Activated T-helper 1 cell treated with anti-CD3 and anti-CD28 coated beads, Interleukin-12 subunit alpha, Interleukin-12 subunit beta, Interleukin-2, Interleukin-4 antibody, amounts not matched to agents 30 ng/mL and 10 ng/mL and 1 ng/mL, durations not matched to agents 14 hours and 24 hours and 36 hours (primary cell): ENCODE measurements around the gene CX3CL1. TPM values are rescaled to one million over a fixed set of nuclear protein-coding genes. Genes with fewer than 3 reads are reported as not detected.
"Not testable (repeated sequence)": the region's sequence is repeated elsewhere in the genome, so short reads cannot be mapped to it uniquely, and the experiment has no call there.

Experiments
- DNase-seq: peaks from one replicate; pipeline ENCODE4 v3.0.0; 2021; ENCODE audit warnings: low spot score
- H3K27ac Mint-ChIP-seq: one replicate; pipeline ENCODE4 v1.8.0; 2021; ENCODE audit warnings: mild to moderate bottlenecking, mixed read lengths
- H3K27me3 Mint-ChIP-seq: one replicate; pipeline ENCODE4 v1.8.0; 2022; ENCODE audit warnings: mild to moderate bottlenecking, moderate library complexity, mixed read lengths; ENCODE audit not compliant: insufficient read depth
- H3K36me3 Mint-ChIP-seq: one replicate; pipeline ENCODE4 v1.8.0; 2021; ENCODE audit warnings: low read depth, mixed read lengths
- H3K4me1 Mint-ChIP-seq: one replicate; pipeline ENCODE4 v1.8.0; 2021; ENCODE audit warnings: low read depth, mixed read lengths
- H3K4me3 Mint-ChIP-seq: one replicate; pipeline ENCODE4 v1.8.0; 2021; ENCODE audit warnings: mild to moderate bottlenecking, moderate library complexity, mixed read lengths
- H3K9me3 Mint-ChIP-seq: one replicate; pipeline ENCODE4 v1.8.0; 2021; ENCODE audit warnings: mixed read lengths
- intact Hi-C: fragments of 100-400 bp; cut with micrococcal nuclease; formaldehyde crosslinking; loops from one replicate; pipeline ENCODE4 v1.15.1; 2024
- total RNA-seq: library from RNA; stranded (reverse); gene quantifications from 2 replicates; pipeline ENCODE4 v1.2.3, GENCODE V29; 2022

The CX3CL1 gene
- total RNA-seq, result not detected in 2 replicates

- Mint-ChIP-seq H3K27me3 (no peaks in the 10 kb centered on the region), H3K9me3 (no peaks in the 10 kb centered on the region), H3K36me3 (no peaks in the 10 kb centered on the region), H3K4me3 (no peak within 1 kb of the TSS), H3K4me1 (peaks cover 11% of the 10 kb centered on the region), H3K27ac (no peak within 1 kb of the TSS)
- intact Hi-C loops, result no loop called here
- DNase-seq, result no peak
Observed at GRCh38 chr16:57372372-57373116, at the start of gene CX3CL1. Gene CX3CL1 (plus strand): TSS chr16:57372490. CDS start chr16:57372569, 79 bp downstream.

DNA sequence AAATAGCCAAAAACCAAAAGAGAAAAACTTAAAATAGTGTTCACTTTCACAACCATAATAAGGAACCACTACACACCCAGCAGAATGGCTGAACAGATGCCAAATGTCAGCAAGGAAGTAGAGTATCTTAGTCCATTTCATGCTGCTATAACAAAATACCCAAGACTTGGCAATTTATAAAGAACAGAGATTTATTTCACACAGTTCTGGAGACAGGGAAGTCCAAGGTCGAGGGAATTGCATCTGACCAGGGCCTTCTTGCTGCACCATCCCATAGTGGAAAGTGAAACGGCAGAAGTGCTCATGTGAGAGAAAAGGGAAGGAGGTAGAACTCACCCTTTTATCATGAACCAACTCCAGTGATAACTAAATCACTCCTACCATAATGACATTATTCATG lies 47.5 kb upstream of the CX3CL1 start:
- no peaks in the 10 kb centered on the region for H3K27me3 Mint-ChIP-seq
- H3K4me3 Mint-ChIP-seq, result no peak overlapping the region
- no peak overlapping the region for H3K27ac Mint-ChIP-seq
- no peaks in the 10 kb centered on the region for H3K36me3 Mint-ChIP-seq
- no peaks in the 10 kb centered on the region for H3K4me1 Mint-ChIP-seq
- intact Hi-C loops, result no loop called here
- H3K9me3 Mint-ChIP-seq, result no peaks in the 10 kb centered on the region
- DNase-seq, result no peak

GRCh38 chr16:57325458-57325857 lies 46.8 kb upstream of the CX3CL1 start:
- Mint-ChIP-seq H3K4me1 (no peaks in the 10 kb centered on the region), H3K9me3 (no peaks in the 10 kb centered on the region), H3K27ac (no peak overlapping the region), H3K27me3 (no peaks in the 10 kb centered on the region), H3K36me3 (no peaks in the 10 kb centered on the region), H3K4me3 (no peak overlapping the region)
- intact Hi-C loops, result no loop called here
- no peak for DNase-seq

DNA sequence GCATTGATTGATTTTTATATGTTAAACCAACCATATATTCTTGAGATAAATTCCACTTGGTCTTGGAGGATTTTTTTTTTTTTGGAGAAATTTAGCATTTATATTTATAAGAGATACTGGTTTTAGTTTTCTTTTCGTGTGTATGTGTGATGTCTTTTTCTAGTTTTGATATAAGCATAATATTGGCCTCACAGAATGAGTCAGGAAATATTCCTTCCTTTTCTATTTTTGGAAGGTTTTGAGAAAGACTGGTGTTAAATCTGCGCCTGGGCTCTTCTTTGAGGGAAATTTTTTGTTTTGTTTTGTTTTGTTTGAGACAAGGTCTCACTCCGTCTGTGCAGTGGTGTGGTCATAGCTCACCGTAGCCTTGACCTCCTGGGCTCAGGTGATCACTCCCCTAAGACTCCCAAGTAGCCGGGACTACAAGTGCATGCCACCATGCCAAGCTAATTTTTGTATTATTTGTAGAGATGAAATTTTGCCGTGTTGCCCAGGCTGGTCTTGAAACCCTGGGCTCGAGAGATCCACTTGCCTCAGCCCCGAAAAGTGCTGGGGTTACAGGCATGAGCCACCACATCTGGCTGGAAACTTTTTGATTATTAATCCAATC lies 42.5 kb upstream of the CX3CL1 start:
- Mint-ChIP-seq H3K4me1 (no peaks in the 10 kb centered on the region), H3K27ac (no peak overlapping the region), H3K36me3 (no peaks in the 10 kb centered on the region), H3K9me3 (no peaks in the 10 kb centered on the region), H3K27me3 (peaks cover 15% of the 10 kb centered on the region), H3K4me3 (no peak overlapping the region)
- DNase-seq, result no peak
- intact Hi-C loops, result no loop called here

- Mint-ChIP-seq H3K9me3 (no peaks in the 10 kb centered on the region), H3K4me3 (no peak overlapping the region), H3K27ac (no peak overlapping the region), H3K4me1 (no peaks in the 10 kb centered on the region), H3K36me3 (no peaks in the 10 kb centered on the region), H3K27me3 (peaks cover 22% of the 10 kb centered on the region)
- intact Hi-C loops, result no loop called here
- no peak for DNase-seq
Observed at GRCh38 chr16:57331355-57331754, 40.9 kb upstream of the CX3CL1 start.

GRCh38 chr16:57333402-57333801 lies 38.9 kb upstream of the CX3CL1 start:
- Mint-ChIP-seq H3K36me3 (no peaks in the 10 kb centered on the region), H3K9me3 (no peaks in the 10 kb centered on the region), H3K27me3 (peaks cover 23% of the 10 kb centered on the region), H3K27ac (no peak overlapping the region), H3K4me3 (no peak overlapping the region), H3K4me1 (no peaks in the 10 kb centered on the region)
- intact Hi-C loops, result no loop called here
- DNase-seq, result no peak

DNA sequence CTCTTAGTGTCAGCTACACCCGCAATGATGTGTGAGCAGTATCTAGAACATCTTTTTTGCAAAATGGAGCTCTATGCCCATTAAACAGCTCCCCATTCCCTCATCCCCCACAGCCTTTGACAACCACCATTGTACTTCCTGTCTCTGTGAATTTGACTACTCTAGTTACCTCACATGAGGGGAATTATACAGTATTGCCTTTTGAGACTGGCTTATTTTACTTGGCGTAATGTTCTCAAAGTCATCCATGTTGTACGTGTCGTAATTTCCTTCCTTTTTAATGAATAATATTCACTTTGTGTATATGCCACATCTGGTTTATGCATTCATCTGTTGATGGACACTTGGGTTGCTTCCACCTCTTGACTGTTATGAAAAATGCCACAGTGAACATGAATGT lies 36.9 kb upstream of the CX3CL1 start:
- Mint-ChIP-seq H3K4me1 (peaks cover 15% of the 10 kb centered on the region), H3K27me3 (peaks cover 30% of the 10 kb centered on the region), H3K36me3 (no peaks in the 10 kb centered on the region), H3K9me3 (no peaks in the 10 kb centered on the region), H3K27ac (no peak overlapping the region), H3K4me3 (no peak overlapping the region)
- DNase-seq, result no peak
- intact Hi-C loops, result no loop called here

GRCh38 chr16:57341062-57341440 lies 31.2 kb upstream of the CX3CL1 start:
- Mint-ChIP-seq H3K9me3 (no peaks in the 10 kb centered on the region), H3K36me3 (no peaks in the 10 kb centered on the region), H3K27me3 (peaks cover 11% of the 10 kb centered on the region), H3K27ac (no peak overlapping the region), H3K4me3 (no peak overlapping the region), H3K4me1 (peaks cover 15% of the 10 kb centered on the region)
- DNase-seq, result no peak
- intact Hi-C loops, result no loop called here

- H3K36me3 Mint-ChIP-seq, result no peaks in the 10 kb centered on the region
- peaks cover 14% of the 10 kb centered on the region for H3K27me3 Mint-ChIP-seq
- H3K9me3 Mint-ChIP-seq, result no peaks in the 10 kb centered on the region
- DNase-seq, result no peak
- H3K4me3 Mint-ChIP-seq, result no peak overlapping the region
- no peak overlapping the region for H3K27ac Mint-ChIP-seq
- peaks cover 15% of the 10 kb centered on the region for H3K4me1 Mint-ChIP-seq
- intact Hi-C loops, result no loop called here
Observed at GRCh38 chr16:57341441-57342303, 30.6 kb upstream of the CX3CL1 start.

- intact Hi-C loops, H3K36me3 Mint-ChIP-seq, H3K4me3 Mint-ChIP-seq, H3K9me3 Mint-ChIP-seq, DNase-seq, H3K27ac Mint-ChIP-seq: not testable (repeated sequence)
- Mint-ChIP-seq H3K27me3 (peaks cover 22% of the 10 kb centered on the region), H3K4me1 (peaks cover 15% of the 10 kb centered on the region)
Observed at GRCh38 chr16:57342606-57343005, 29.7 kb upstream of the CX3CL1 start.

GRCh38 chr16:57343221-57343620 lies 29.1 kb upstream of the CX3CL1 start:
- H3K4me3 Mint-ChIP-seq, result no peak overlapping the region
- DNase-seq, result no peak
- H3K36me3 Mint-ChIP-seq, result no peaks in the 10 kb centered on the region
- no peaks in the 10 kb centered on the region for H3K9me3 Mint-ChIP-seq
- no peak overlapping the region for H3K27ac Mint-ChIP-seq
- H3K4me1 Mint-ChIP-seq, result peaks cover 15% of the 10 kb centered on the region
- H3K27me3 Mint-ChIP-seq, result peaks cover 25% of the 10 kb centered on the region
- intact Hi-C loops, result no loop called here

DNA sequence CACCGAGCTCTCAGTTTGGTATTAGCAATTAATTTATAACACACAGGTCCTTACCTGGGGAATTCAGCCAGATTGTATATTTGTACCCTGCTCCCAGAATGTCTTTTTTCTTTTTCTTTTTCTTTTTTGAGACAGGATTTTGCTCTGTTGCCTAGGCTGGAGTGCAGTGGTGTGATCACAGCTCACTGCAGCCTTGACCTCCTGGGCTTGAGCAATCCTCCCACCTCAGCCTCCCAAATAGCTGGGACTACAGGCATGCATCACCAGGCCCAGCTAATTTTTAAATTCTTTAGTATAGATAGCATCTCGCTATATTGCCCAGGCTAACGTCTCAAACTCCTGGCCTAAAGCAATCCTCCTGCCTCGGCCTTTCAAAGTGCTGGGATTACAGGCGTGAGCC lies 28.2 kb upstream of the CX3CL1 start:
- H3K4me1 Mint-ChIP-seq, H3K9me3 Mint-ChIP-seq, H3K27ac Mint-ChIP-seq, H3K36me3 Mint-ChIP-seq, intact Hi-C loops, DNase-seq, H3K4me3 Mint-ChIP-seq: not testable (repeated sequence)
- H3K27me3 Mint-ChIP-seq, result peaks cover 27% of the 10 kb centered on the region

GRCh38 chr16:57345021-57345420 lies 27.3 kb upstream of the CX3CL1 start:
- Mint-ChIP-seq H3K36me3 (no peaks in the 10 kb centered on the region), H3K9me3 (no peaks in the 10 kb centered on the region), H3K27ac (no peak overlapping the region), H3K4me3 (no peak overlapping the region), H3K27me3 (peaks cover 34% of the 10 kb centered on the region), H3K4me1 (peaks cover 6% of the 10 kb centered on the region)
- no peak for DNase-seq
- intact Hi-C loops, result no loop called here
